ENCODE results near the gene SELENOM. TPM values are rescaled to one million over a fixed set of nuclear protein-coding genes. Genes with fewer than 3 reads are reported as not detected.

Gene SELENOM
- total and polyA plus RNA-seq, 7 experiments from 2014 or later = 9.1 to 175 (median 69.9) TPM

DNA sequence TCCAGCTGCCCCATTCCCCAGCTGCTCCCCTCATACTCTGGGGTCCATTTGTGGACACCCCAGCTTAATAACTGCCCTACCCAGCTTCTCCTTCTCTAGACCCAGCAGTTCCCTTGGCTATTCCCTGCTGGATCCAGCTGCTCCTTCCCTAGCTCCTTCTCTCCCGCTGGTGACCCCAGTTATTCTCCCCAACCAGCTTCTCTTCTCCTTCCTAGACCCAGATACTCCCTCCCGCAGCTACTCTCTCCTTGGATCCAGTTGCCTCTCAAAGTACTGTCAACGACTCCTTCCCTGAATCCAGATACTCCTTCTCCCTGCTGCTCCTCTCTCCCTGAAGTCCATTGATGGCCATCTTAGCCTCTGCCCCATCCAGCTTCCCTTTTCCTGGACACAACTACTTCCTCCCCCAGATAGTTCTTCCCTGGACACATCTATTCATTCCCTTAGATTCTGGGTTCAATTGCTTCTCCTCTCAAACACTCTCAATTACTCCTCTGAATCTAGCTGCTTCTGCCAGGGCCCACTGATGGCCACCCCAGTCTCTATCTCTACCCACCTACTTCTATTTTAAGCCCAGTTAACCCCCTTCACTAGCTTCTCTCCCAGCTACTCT lies 11.6 kb downstream of the SELENOM start:
- H3K27me3 ChIP-seq (ENCODE audit: control insufficient read depth in 2 of 2, insufficient read depth in 2 of 2, low read length in 2 of 2) = no peaks in the 10 kb centered on the region
- H3K4me1 ChIP-seq (ENCODE audit: control insufficient read depth in 2 of 2, insufficient read depth in 2 of 2, low read length in 2 of 2) = no peaks in the 10 kb centered on the region
- CTCF ChIA-PET = interaction anchor here (0.6 to 2.0 kb wide), 4 partner anchors 76 to 461 kb away, joined by 3 to 5 read pairs (median 4); no protein-coding TSS in a partner anchor
- Mint-ChIP-seq H3K4me1 (peaks cover 0 to 2% (median 0%) of the 10 kb centered on the region in 7 donors), H3K9me3 (no peaks in the 10 kb centered on the region), H3K27me3 (no peaks in the 10 kb centered on the region), H3K4me3 (no peak overlapping the region), H3K27ac (no peak overlapping the region), H3K36me3 (peaks cover 0 to 8% (median 0%) of the 10 kb centered on the region in 5 donors)
- intact Hi-C loops (cut with micrococcal nuclease) = no loop called here
- no peak for ATAC-seq
- no peaks in the 10 kb centered on the region for H3K9me3 ChIP-seq (ENCODE audit: control insufficient read depth in 2 of 3, low read length in 3 of 3)
- no peaks in the 10 kb centered on the region for H3K36me3 ChIP-seq (ENCODE audit: control insufficient read depth in 2 of 3, insufficient read depth in 3 of 3, low read length in 3 of 3)
- POLR2A ChIA-PET = interaction anchor here (0.5 to 1.5 kb wide), 2 partner anchors 12 to 50 kb away, joined by 3 to 7 read pairs; partner anchors contain the start of gene SELENOM
- no peak overlapping the region for H3K4me3 ChIP-seq (ENCODE audit: low read length)
- DNase-seq = no peak
- H3K27ac ChIP-seq (ENCODE audit: low read depth, low read length) = no peak overlapping the region

DNA sequence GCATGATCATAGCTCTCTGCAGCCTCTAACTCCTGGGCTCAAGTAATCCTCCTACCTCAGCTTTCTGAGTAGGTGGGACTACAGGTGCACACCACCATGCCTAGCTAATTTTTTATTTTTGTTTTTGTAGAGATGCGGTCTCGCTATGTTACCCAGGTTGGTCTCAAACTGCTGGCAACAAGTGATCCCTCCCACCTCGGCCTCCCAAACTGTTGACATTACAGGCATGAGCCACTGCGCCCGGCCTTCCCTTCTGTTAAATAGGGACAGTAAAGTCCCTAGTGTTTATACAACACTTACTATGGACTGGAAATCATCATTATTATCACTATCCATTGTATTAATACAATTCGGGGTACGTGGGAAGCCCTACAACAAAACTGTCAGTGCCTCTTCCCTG lies 12.6 kb downstream of the SELENOM start:
- no peak overlapping the region for H3K4me3 ChIP-seq (ENCODE audit: low read length)
- DNase-seq = no peak
- H3K4me3 Mint-ChIP-seq = no peak overlapping the region
- peaks cover 0 to 2% (median 0%) of the 10 kb centered on the region in 7 donors for H3K4me1 Mint-ChIP-seq
- no peaks in the 10 kb centered on the region for H3K36me3 ChIP-seq (ENCODE audit: control insufficient read depth in 2 of 3, insufficient read depth in 3 of 3, low read length in 3 of 3)
- H3K27ac ChIP-seq (ENCODE audit: low read depth, low read length) = no peak overlapping the region
- no peaks in the 10 kb centered on the region for H3K9me3 Mint-ChIP-seq
- peaks cover 0 to 8% (median 0%) of the 10 kb centered on the region in 5 donors for H3K36me3 Mint-ChIP-seq
- ChIA-PET POLR2A (interaction anchor here (0.5 kb wide), 1 partner anchor 35 kb away, joined by 4 read pairs; no protein-coding TSS in a partner anchor), CTCF (interaction anchor here (0.8 to 2.0 kb wide), 3 partner anchors 11 to 460 kb away, joined by 3 to 5 read pairs (median 3); no protein-coding TSS in a partner anchor)
- ATAC-seq = no peak
- H3K27ac Mint-ChIP-seq = peak overlapping the region in 1 of 9 donors; percentile 51
- intact Hi-C loops (cut with micrococcal nuclease) = no loop called here
- H3K4me1 ChIP-seq (ENCODE audit: control insufficient read depth in 2 of 2, insufficient read depth in 2 of 2, low read length in 2 of 2) = no peaks in the 10 kb centered on the region
- no peaks in the 10 kb centered on the region for H3K27me3 Mint-ChIP-seq
- H3K27me3 ChIP-seq (ENCODE audit: control insufficient read depth in 2 of 2, insufficient read depth in 2 of 2, low read length in 2 of 2) = no peaks in the 10 kb centered on the region
- H3K9me3 ChIP-seq (ENCODE audit: control insufficient read depth in 2 of 3, low read length in 3 of 3) = no peaks in the 10 kb centered on the region

DNA sequence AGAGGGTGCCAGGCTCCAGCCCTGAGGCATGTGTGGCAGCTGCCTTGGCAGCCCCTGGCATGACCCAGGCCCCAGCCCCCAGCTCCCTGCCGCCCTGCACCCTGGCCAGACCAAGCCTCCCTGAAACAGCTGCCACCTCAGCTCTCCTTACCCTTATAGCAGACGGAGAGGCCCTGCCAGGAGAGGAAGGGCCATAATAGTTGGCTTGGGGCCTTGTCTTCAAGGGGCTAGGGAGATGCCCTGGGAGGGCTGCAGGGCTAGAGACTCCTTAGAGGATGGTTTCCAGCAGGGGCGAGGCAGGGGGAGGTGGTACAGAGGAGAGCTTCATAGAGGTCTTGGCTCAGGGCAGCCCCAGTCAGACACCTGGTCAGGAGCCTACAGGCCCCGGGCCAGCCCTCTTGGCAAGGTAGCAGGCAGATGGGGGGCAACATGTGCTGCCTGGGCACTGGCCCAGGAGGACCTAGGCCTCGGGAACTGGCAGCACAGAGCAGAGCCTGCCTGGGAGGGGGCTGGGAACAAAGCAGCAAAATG lies 13.3 kb downstream of the SELENOM start:
- H3K4me3 ChIP-seq (ENCODE audit: low read length) = no peak overlapping the region
- no peak overlapping the region for H3K27ac ChIP-seq (ENCODE audit: low read depth, low read length)
- ChIA-PET POLR2A (interaction anchor here (0.5 kb wide), 1 partner anchor 36 kb away, joined by 4 read pairs; no protein-coding TSS in a partner anchor), CTCF (interaction anchor here (0.8 to 2.0 kb wide), 2 partner anchors 10 to 138 kb away, joined by 3 to 5 read pairs; no protein-coding TSS in a partner anchor)
- Mint-ChIP-seq H3K27me3 (no peaks in the 10 kb centered on the region), H3K27ac (no peak overlapping the region), H3K4me3 (no peak overlapping the region), H3K9me3 (no peaks in the 10 kb centered on the region), H3K4me1 (peaks cover 0 to 2% (median 0%) of the 10 kb centered on the region in 7 donors), H3K36me3 (peaks cover 0 to 8% (median 0%) of the 10 kb centered on the region in 5 donors)
- H3K4me1 ChIP-seq (ENCODE audit: control insufficient read depth in 2 of 2, insufficient read depth in 2 of 2, low read length in 2 of 2) = no peaks in the 10 kb centered on the region
- H3K27me3 ChIP-seq (ENCODE audit: control insufficient read depth in 2 of 2, insufficient read depth in 2 of 2, low read length in 2 of 2) = no peaks in the 10 kb centered on the region
- ATAC-seq (no peak), DNase-seq (no peak)
- no peaks in the 10 kb centered on the region for H3K9me3 ChIP-seq (ENCODE audit: control insufficient read depth in 2 of 3, low read length in 3 of 3)
- intact Hi-C loops (cut with micrococcal nuclease) = no loop called here
- H3K36me3 ChIP-seq (ENCODE audit: control insufficient read depth in 2 of 3, insufficient read depth in 3 of 3, low read length in 3 of 3) = no peaks in the 10 kb centered on the region

DNA sequence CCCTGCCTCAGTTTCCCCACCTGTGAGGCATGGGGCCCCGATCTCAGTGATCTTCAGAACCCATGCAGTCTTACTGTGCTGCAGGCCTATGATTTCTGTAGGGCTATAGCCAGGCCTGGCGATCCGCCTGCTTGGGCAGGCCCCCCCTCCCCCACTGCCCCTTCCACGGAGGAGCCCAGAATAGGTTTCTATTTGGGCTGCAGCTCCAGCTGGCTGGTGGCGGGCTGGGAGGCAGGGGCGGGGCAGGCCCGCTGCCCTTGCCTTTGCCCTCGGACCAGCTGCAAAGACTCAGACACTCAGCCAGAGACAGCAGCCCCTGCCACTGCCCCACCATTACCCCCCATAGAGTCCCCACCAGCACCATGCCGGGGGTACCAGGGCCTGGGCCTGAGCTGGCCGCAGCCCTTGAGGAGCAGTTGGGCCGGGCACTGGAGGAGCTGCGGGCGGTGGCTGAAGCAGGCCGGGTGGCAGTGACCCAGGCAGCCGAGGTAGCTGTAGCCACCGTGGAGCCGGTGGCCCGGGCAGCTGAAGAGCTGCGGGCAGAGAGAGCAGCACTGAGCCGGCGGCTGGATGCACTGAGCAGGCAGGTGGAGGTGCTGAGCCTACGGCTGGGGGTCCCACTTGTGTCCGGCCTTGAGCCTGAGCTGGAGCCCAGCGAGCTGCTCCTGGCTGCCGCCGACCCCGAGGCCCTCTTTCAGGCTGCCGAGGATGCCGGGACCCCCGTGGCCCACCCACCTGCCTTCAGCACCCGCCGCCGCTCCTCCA lies 14.1 kb downstream of the SELENOM start:
- POLR2A ChIA-PET = interaction anchor here (0.6 kb wide), 1 partner anchor 137 kb away, joined by 3 read pairs; no protein-coding TSS in a partner anchor
- H3K4me3 ChIP-seq (ENCODE audit: low read length) = no peak overlapping the region
- no peaks in the 10 kb centered on the region for H3K9me3 Mint-ChIP-seq
- H3K27ac Mint-ChIP-seq = no peak overlapping the region
- no peak overlapping the region for H3K4me3 Mint-ChIP-seq
- H3K4me1 Mint-ChIP-seq = peaks cover 0 to 2% (median 0%) of the 10 kb centered on the region in 7 donors
- DNase-seq (no peak), ATAC-seq (no peak)
- intact Hi-C loops (cut with micrococcal nuclease) = no loop called here
- H3K9me3 ChIP-seq (ENCODE audit: control insufficient read depth in 2 of 3, low read length in 3 of 3) = no peaks in the 10 kb centered on the region
- H3K27me3 Mint-ChIP-seq = no peaks in the 10 kb centered on the region
- CTCF ChIA-PET = interaction anchor here (2.0 kb wide), 1 partner anchor 11 kb away, joined by 7 read pairs; no protein-coding TSS in a partner anchor
- no peaks in the 10 kb centered on the region for H3K27me3 ChIP-seq (ENCODE audit: control insufficient read depth in 2 of 2, insufficient read depth in 2 of 2, low read length in 2 of 2)
- H3K4me1 ChIP-seq (ENCODE audit: control insufficient read depth in 2 of 2, insufficient read depth in 2 of 2, low read length in 2 of 2) = no peaks in the 10 kb centered on the region
- H3K27ac ChIP-seq (ENCODE audit: low read depth, low read length) = no peak overlapping the region
- H3K36me3 Mint-ChIP-seq = peaks cover 0 to 8% (median 0%) of the 10 kb centered on the region in 5 donors
- H3K36me3 ChIP-seq (ENCODE audit: control insufficient read depth in 2 of 3, insufficient read depth in 3 of 3, low read length in 3 of 3) = no peaks in the 10 kb centered on the region

DNA sequence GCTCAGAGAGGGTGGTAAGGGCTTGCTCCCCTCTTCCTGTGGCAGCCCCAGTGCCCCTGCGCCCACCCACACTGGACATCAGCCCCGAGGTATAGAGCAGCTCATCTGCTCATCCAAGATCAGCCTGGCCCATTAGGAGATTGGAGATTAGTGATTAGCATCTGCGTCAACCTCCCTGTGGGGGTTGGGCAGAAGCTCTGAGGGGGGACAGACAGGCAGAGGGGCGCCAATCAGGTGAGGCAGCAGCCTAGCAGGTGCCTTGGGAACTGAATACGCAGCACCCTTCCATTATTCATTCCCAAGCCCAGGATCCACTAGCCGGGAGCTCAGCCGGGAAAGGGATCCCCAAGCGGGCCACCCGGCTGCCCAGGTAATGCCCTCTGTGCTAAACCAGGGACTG lies 15.2 kb downstream of the SELENOM start:
- H3K9me3 Mint-ChIP-seq = no peaks in the 10 kb centered on the region
- peaks cover 0 to 2% (median 0%) of the 10 kb centered on the region in 7 donors for H3K4me1 Mint-ChIP-seq
- Histone ChIP-seq H3K4me1 (ENCODE audit: control insufficient read depth in 2 of 2, insufficient read depth in 2 of 2, low read length in 2 of 2) (no peaks in the 10 kb centered on the region), H3K36me3 (ENCODE audit: control insufficient read depth in 2 of 3, insufficient read depth in 3 of 3, low read length in 3 of 3) (no peaks in the 10 kb centered on the region), H3K27me3 (ENCODE audit: control insufficient read depth in 2 of 2, insufficient read depth in 2 of 2, low read length in 2 of 2) (no peaks in the 10 kb centered on the region), H3K4me3 (ENCODE audit: low read length) (no peak overlapping the region), H3K27ac (ENCODE audit: low read depth, low read length) (no peak overlapping the region), H3K9me3 (ENCODE audit: control insufficient read depth in 2 of 3, low read length in 3 of 3) (no peaks in the 10 kb centered on the region)
- peak overlapping the region in 1 of 9 donors; percentile 27 for H3K27ac Mint-ChIP-seq
- CTCF ChIA-PET = interaction anchor here (0.9 to 2.0 kb wide), 2 partner anchors 10 to 336 kb away, joined by 3 to 7 read pairs; no protein-coding TSS in a partner anchor
- intact Hi-C loops (cut with micrococcal nuclease) = no loop called here
- DNase-seq = no peak
- peaks cover 0 to 7% (median 0%) of the 10 kb centered on the region in 5 donors for H3K36me3 Mint-ChIP-seq
- H3K27me3 Mint-ChIP-seq = no peaks in the 10 kb centered on the region
- ATAC-seq = no peak
- POLR2A ChIA-PET = interaction anchor here (0.6 kb wide), 1 partner anchor 243 kb away, joined by 4 read pairs; no protein-coding TSS in a partner anchor
- H3K4me3 Mint-ChIP-seq = no peak overlapping the region

DNA sequence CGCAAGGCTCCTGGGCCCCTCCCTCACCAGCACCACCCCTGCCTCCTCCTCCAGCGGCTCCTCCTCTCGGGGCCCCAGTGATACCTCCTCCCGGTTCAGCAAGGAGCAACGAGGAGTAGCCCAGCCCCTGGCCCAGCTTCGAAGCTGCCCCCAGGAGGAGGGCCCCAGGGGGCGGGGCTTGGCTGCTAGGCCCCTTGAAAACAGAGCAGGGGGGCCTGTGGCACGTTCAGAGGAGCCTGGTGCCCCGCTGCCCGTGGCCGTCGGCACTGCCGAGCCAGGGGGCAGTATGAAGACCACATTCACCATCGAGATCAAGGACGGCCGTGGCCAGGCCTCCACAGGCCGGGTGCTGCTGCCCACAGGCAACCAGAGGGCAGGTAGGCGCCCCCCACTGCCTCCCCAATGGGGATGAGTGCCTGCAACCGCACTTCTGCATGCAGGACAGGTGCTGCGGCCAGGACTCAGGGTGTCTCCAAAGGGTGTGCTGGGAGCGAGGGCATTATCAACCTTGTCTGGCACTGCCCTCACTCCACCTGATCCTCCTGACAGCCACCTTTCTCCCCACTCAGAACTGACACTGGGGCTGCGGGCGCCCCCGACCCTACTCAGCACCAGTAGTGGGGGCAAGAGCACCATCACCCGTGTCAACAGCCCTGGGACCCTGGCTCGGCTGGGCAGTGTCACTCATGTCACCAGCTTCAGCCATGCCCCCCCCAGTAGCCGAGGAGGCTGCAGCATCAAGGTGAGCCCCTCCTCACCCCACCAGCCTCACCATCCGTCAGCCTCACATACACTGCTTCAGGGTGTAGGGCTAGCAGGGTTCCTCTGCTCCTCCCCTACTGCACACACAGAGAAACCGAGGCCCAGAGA lies 16.0 kb downstream of the SELENOM start:
- no peak overlapping the region for H3K4me3 Mint-ChIP-seq
- no peaks in the 10 kb centered on the region for H3K36me3 ChIP-seq (ENCODE audit: control insufficient read depth in 2 of 3, insufficient read depth in 3 of 3, low read length in 3 of 3)
- H3K27ac ChIP-seq (ENCODE audit: low read depth, low read length) = no peak overlapping the region
- H3K4me3 ChIP-seq (ENCODE audit: low read length) = no peak overlapping the region
- no peaks in the 10 kb centered on the region for H3K4me1 Mint-ChIP-seq
- intact Hi-C loops (cut with micrococcal nuclease) = no loop called here
- H3K9me3 ChIP-seq (ENCODE audit: control insufficient read depth in 2 of 3, low read length in 3 of 3) = no peaks in the 10 kb centered on the region
- peaks cover 0 to 4% (median 0%) of the 10 kb centered on the region in 5 donors for H3K36me3 Mint-ChIP-seq
- ATAC-seq = no peak
- no peak overlapping the region for H3K27ac Mint-ChIP-seq
- no peaks in the 10 kb centered on the region for H3K27me3 ChIP-seq (ENCODE audit: control insufficient read depth in 2 of 2, insufficient read depth in 2 of 2, low read length in 2 of 2)
- no peaks in the 10 kb centered on the region for H3K9me3 Mint-ChIP-seq
- no peaks in the 10 kb centered on the region for H3K27me3 Mint-ChIP-seq
- DNase-seq = no peak
- CTCF ChIA-PET = interaction anchor here (2.0 kb wide), 1 partner anchor 9 kb away, joined by 7 read pairs; no protein-coding TSS in a partner anchor
- H3K4me1 ChIP-seq (ENCODE audit: control insufficient read depth in 2 of 2, insufficient read depth in 2 of 2, low read length in 2 of 2) = no peaks in the 10 kb centered on the region
- POLR2A ChIA-PET = no interaction called here

Measured in naive thymus-derived CD4-positive, alpha-beta T cell (primary cell).